NCI-H510A (cell line): ENCODE results near the gene FADS6.

Source experiments
- DNase-seq: peaks from one replicate; lab custom pipeline; 2025; lab: John Stamatoyannopoulos, UW

FADS6 gene

GRCh38 chr17:74868251-74868907 is 25.1 kb downstream of the FADS6 start:
- no peak for DNase-seq

GRCh38 chr17:74866198-74866835 is 27.1 kb downstream of the FADS6 start:
- no peak for DNase-seq

- DNase-seq = no peak
Measured at GRCh38 chr17:74865504-74866197, 27.8 kb downstream of the FADS6 start.

- DNase-seq = no peak
Measured at GRCh38 chr17:74864866-74865395, 28.5 kb downstream of the FADS6 start.

- DNase-seq = no peak
Measured at GRCh38 chr17:74864297-74864865, 29.1 kb downstream of the FADS6 start.

GRCh38 chr17:74863420-74864296 is 29.8 kb downstream of the FADS6 start:
- no peak for DNase-seq

GRCh38 chr17:74862919-74863318 is 30.5 kb downstream of the FADS6 start:
- DNase-seq = no peak

- DNase-seq = peak; percentile 34
Measured at GRCh38 chr17:74862108-74862901, 31.1 kb downstream of the FADS6 start.

GRCh38 chr17:74861662-74862107 is 31.7 kb downstream of the FADS6 start:
- DNase-seq = no peak

- DNase-seq = no peak
Measured at GRCh38 chr17:74860872-74861661, 32.4 kb downstream of the FADS6 start.

- no peak for DNase-seq
Measured at GRCh38 chr17:74860229-74860871, 33.1 kb downstream of the FADS6 start.

- DNase-seq = no peak
Measured at GRCh38 chr17:74859459-74860228, 33.8 kb downstream of the FADS6 start, which contains the start of gene GRIN2C. TSS of gene GRIN2C (minus strand) at chr17:74859885. CDS start at chr17:74855092, 4,793 bp downstream.

GRCh38 chr17:74858672-74859458 is 34.6 kb downstream of the FADS6 start:
- no peak for DNase-seq

GRCh38 chr17:74857191-74857590 is 36.2 kb downstream of the FADS6 start:
- no peak for DNase-seq

- DNase-seq = no peak
Measured at GRCh38 chr17:74856112-74856511, 37.3 kb downstream of the FADS6 start.

- DNase-seq = no peak
Measured at GRCh38 chr17:74855323-74855722, 38.1 kb downstream of the FADS6 start.

- DNase-seq = no peak
Measured at GRCh38 chr17:74854792-74855191, 38.6 kb downstream of the FADS6 start.

- DNase-seq = no peak
Measured at GRCh38 chr17:74853669-74854068, 39.8 kb downstream of the FADS6 start.
